Head of caudate nucleus (tissue), 42 donors: ENCODE measurements around the gene ZNF780A.
"Not testable (repeated sequence)": the region's sequence is repeated elsewhere in the genome, so short reads cannot be mapped to it uniquely, and the experiment has no call there.

Source experiments
- DNase-seq, 42 donors: peaks; one replicate each; pipeline versions ENCODE4 v3.0.0 to v3.0.0-alpha.2; 2020 to 2021; ENCODE audit warnings: mixed read lengths in 7 of 42
- intact Hi-C: fragments of 100-400 bp; cut with DNase I; formaldehyde crosslinking; loops from one replicate; pipeline ENCODE4 v1.15.0; 2022

Gene ZNF780A

DNA sequence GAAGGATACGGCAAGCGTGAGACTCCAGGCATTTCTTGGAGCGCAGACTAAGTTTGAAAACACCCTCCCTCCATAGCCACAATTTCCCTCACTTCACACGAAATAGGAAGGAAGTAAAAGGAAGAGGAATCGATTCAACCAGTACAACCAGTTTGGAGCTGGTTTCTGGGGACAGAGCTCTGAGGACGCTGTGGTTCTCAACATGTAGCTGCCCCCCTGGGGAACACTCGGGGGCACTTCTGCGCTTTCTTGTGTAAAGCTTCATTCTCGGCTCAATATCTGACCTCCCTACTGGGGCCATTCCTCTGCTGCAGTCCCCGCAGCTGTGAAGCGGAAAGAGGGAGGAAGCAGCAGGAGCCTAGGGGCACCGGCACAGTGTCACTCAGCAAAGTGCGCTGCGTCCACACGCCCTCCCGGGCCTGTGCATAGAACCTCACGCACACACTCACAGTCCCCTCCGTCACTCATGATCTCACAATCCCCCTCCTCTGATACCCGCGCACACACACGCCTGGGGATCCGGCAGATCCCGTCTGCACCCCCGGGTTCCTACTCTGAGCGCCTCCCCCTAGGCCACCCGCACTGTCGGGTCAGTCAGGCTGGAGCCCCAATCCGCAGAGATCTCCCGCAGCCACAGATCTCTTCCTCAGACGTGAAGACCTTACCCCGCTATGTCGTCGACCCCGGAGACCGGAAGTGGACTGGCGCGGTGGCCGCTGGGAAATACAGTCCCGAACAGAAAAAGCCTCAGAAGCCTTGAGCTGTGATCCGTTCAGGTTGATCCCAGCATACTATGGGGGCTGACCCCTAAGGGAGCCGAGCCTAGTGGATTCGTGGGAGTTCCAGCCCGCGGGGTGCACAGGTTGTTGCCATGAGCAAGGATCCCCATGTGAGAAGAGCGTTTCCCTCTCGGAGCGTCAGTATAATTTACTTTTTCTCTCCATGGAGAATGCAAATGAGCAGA lies at the start of gene ZNF780A:
TSS of gene ZNF780A (minus strand) at position 703 of the 964 bp plus-strand sequence. CDS start 6,190 bp downstream, outside the sequence.
- DNase-seq, result peak; percentile 60 to 94 (median 87)
- intact Hi-C loops, result no loop called here

- intact Hi-C loops, result loop anchor here (2.0 kb wide), 1 partner anchor 79 kb away; the partner anchor contains the start of gene TTC9B
- DNase-seq, result peak in 11 of 42 donors; percentile 10 to 69 (median 28)
Observed at GRCh38 chr19:40139533-40140287, 49.0 kb upstream of the ZNF780A start.

DNA sequence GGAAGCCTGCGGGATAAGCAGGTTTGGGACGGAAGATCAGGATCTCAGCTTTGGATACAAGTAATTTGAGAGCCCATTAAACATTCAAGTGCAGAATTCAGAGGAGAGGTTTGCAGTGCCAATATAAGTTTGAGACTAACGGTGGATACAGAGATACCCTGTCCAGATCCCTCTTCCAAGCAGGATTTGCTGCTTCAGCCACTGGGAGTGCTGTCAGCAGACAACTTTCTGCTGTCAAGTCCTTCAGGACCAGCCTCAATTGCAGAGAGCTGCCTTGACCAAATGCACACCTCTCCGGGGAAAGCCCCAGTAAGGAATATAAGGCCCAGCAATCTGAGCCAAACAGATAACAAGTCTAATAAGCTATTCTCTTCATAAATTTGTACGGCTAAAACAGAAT lies 46.1 kb upstream of the ZNF780A start:
- intact Hi-C loops, result no loop called here
- no peak for DNase-seq

DNA sequence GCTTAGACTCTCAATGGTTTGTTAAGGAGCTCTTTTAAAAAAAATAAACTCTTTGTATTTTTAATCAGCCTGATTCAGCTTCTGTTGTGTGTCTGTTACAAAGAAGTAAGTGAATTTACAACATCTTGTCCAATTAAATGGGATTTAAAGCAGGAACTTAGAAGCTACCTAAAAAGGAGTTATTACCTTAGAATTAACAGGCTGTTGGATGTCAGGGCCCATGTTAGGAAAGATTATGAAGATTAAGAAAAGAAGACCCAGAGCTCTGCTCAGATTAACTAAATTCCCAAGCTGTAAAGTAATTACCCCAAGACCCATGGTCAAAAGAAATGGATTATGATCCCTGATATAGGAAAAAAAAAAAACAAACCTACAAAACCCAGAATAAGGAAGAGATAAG lies 44.1 kb upstream of the ZNF780A start:
- DNase-seq, result no peak
- intact Hi-C loops, result no loop called here

DNA sequence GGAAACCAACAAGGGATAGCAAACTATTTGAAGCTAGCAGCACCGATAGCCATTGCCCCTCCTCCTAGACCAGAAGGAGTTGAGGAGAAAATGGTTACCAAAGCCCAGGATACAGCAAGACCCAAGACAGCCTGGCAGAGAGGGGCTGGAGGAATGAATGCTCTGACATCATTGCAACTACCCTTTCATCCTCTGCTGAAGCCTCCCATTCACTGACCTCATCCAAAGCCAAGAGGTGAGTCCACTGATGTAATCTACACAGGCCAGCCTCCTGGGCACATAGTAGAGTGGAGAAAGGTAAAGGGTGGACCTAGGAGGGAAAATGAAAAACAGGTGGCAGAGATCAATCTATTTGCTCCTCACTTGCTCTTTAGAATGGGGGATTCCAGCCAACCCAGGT lies 42.7 kb upstream of the ZNF780A start:
- intact Hi-C loops, result no loop called here
- DNase-seq, result no peak

DNA sequence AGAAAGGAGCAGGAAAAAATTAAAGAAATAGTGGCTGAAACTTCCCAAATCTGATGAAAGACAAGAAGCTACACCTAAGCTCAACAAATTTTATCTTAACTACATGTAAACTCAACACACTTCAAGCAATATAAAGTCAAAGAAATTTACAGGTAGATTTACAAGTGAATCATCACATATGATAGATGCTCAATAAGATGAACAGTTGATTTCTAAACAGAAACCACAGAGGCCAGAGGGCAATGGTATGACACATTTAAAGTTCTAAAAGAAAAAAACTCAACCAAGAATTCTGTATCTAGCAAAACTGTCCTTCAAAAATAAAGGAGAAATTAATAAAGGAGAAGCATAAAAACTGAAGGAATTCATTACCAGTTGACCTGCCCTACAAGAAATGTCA lies 39.3 kb upstream of the ZNF780A start:
- DNase-seq, result no peak
- intact Hi-C loops, result no loop called here

DNA sequence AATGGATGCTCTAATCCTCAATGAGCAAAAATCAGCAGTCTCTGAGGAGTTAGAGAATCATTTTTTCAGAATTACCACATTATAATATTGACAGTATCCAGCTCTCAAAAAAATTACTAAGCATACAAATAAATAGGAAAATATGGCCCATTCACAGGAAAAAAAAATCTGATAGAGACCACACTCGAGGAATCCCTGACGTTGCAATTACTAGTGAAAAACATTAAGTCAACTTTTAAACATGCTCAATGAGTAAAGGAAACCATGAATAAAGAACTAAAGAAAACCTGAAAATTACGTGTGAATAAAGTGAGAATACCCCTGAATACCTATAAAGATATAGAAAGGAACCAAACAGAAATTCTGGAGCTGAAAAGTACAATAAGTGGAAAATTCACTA lies 38.7 kb upstream of the ZNF780A start:
- no peak for DNase-seq
- intact Hi-C loops, result no loop called here

GRCh38 chr19:40128991-40129390 lies 38.2 kb upstream of the ZNF780A start:
- intact Hi-C loops, result no loop called here
- DNase-seq, result no peak

GRCh38 chr19:40119380-40119779 lies 28.6 kb upstream of the ZNF780A start:
- intact Hi-C loops, result no loop called here
- DNase-seq, result no peak

- intact Hi-C loops, DNase-seq: not testable (repeated sequence)
Observed at GRCh38 chr19:40118638-40119037, 27.9 kb upstream of the ZNF780A start.

DNA sequence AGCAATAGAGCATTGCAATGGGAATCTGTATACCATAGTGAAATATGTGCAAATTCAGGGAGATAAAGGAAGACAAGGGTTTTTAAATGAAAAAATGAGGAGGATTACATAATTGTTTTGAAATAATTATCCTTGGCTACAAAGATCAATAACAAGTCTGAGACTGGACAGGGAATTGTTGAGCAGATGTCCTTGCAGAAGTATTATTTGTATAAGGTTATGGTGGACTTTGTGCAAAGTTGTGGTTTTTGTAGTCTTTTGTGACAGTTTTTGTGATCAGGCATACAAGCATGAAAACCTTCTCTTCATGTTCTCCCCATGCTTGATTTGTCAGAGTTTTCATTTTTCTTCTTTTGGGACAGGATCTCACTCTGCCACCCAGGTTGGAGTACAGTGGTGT lies 25.3 kb upstream of the ZNF780A start:
- intact Hi-C loops, result no loop called here
- no peak for DNase-seq

- DNase-seq, intact Hi-C loops: not testable (repeated sequence)
Observed at GRCh38 chr19:40114119-40114518, 23.4 kb upstream of the ZNF780A start.

DNA sequence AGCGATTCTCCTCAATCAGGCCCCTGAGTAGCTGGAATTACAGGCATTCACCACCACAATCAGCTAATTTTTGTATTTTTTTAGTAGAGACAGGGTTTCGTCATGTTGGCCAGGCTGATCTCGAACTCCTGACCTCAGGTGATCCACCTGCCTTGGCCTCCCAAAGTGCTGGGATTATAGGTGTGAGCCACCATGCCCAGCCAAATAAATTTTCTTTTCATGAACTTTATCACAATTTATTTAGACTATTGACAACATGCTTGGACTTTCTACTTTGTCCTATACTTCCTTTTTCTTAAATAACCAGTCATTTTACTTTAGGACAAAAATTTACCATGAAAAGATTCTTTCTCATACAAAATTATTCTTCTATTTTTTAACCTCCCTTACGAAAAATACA lies 21.5 kb upstream of the ZNF780A start:
- intact Hi-C loops, DNase-seq: not testable (repeated sequence)

DNA sequence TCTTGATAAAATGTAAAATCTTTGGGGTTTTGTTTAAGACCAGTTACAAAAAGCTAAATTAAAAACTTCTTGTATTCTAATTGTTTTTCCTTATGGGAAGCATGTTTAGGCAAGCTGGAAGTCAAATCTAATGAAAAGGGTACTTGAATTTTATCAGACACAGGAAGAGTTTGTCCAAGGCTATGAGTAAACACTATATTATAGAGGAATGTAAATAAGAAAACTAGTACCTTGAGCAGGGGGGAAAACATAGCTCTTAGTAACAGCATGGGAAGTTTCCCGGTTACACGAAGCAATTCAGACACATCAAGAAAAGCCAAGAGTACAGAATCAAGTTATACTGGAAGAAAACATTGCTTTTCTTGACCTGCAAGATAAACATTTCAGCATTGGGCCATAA lies 19.8 kb upstream of the ZNF780A start:
- no peak for DNase-seq
- intact Hi-C loops, result no loop called here

- no peak for DNase-seq
- intact Hi-C loops, result no loop called here
Observed at GRCh38 chr19:40104754-40105153, 14.0 kb upstream of the ZNF780A start.

- intact Hi-C loops, result no loop called here
- no peak for DNase-seq
Observed at GRCh38 chr19:40103600-40103999, 12.9 kb upstream of the ZNF780A start.

- intact Hi-C loops, result no loop called here
- DNase-seq, result no peak
Observed at GRCh38 chr19:40101813-40102212, 11.1 kb upstream of the ZNF780A start.

DNA sequence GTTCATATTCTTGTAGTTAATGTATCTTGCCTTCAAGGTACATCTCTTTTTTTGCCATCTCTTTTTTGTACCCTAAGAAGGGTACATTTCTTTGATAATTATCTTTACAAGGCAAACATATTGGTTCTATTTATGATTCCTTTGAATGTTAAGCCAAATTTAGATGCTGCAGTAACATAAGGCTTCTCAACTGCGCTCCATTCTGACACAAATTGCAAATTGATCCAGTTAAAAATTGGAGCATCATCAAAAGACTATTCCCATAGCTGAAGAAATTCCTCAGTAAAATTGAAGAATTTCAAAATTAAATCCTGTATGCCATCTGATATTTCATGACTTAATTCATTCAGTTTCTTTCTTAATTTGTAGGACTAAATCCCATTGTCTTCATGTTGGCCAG lies 2.7 kb upstream of the ZNF780A start:
- no peak for DNase-seq
- intact Hi-C loops, result no loop called here

DNA sequence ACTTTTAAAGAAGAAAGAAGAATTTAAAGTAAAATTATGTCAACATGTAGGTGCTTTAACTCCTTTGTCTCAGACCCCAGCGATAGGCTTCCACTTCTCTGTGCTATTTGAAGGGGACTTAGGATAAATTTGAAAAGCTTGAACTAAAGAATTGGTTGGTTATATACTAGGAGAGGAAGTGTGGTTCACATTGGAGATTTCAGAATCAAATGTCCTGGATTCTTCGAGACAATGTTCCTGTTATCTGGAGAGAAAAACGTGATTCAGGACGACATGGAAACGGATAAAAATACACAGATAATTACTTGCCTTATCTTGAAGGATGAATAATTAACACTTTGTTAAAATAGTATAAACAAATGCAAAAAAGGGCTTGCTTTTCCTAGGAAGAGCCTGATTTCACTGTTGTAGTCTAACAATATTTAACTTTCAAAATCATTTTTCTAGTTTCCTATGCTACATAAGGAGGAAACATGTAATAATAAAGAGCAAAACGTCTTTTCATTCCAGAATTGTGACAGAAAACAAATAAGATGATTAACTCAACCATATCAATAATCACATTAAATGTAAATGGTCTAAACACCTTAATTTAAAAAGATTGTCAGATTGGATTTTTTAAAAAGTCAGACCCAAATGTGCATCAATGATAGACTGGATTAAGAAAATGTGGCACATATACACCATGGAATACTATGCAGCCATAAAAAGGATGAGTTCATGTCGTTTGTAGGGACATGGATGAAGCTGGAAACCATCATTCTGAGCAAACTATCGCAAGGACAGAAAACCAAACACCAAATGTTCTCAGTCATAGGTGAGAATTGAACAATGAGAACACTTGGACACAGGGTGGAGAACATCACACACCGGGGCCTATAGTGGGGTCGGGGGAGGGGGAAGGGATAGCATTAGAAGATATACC lies 724 bp upstream of the ZNF780A start:
- intact Hi-C loops, result no loop called here
- DNase-seq, result no peak
